ENCODE results near the gene ALLC.

ALLC gene

GRCh38 chr2:3626118-3626811, 31.7 kb upstream of the ALLC start:
- no peaks in the 10 kb centered on the region for H3K9me3 ChIP-seq (ENCODE audit: insufficient read depth, low read length)
- no peak overlapping the region for H3K27ac ChIP-seq (ENCODE audit: low read length)
- H3K36me3 ChIP-seq (replicated peaks; ENCODE audit: low read depth, low read length): no peaks in the 10 kb centered on the region
- no peak overlapping the region for H3K9ac ChIP-seq (ENCODE audit: low read length)
- no peak for TF ChIP-seq CTCF (IDR thresholded peaks at IDR 0.05; ENCODE audit: low read depth, low read length)
- TF ChIP-seq EZH2phosphoT487 (IDR thresholded peaks at IDR 0.05; ENCODE audit: low read depth): no peak
- no peak overlapping the region for H3K4me2 ChIP-seq (ENCODE audit: low read length)
- H3K4me1 ChIP-seq (ENCODE audit: low read length): peaks cover 9% of the 10 kb centered on the region
- H3K27me3 ChIP-seq (ENCODE audit: low read depth, low read length): no peaks in the 10 kb centered on the region
- no peak overlapping the region for H3K4me3 ChIP-seq (ENCODE audit: low read length)
- H3K79me2 ChIP-seq (ENCODE audit: low read length): no peaks in the 10 kb centered on the region
- no peak overlapping the region for H2AFZ ChIP-seq (ENCODE audit: low read depth, low read length)
- H4K20me1 ChIP-seq (ENCODE audit: insufficient read depth, low read length): no peaks in the 10 kb centered on the region

GRCh38 chr2:3626812-3627499, 31.0 kb upstream of the ALLC start:
- Histone ChIP-seq H3K4me2 (ENCODE audit: low read length) (no peak overlapping the region), H3K79me2 (ENCODE audit: low read length) (no peaks in the 10 kb centered on the region), H3K4me3 (ENCODE audit: low read length) (no peak overlapping the region), H3K9ac (ENCODE audit: low read length) (no peak overlapping the region), H3K36me3 (replicated peaks; ENCODE audit: low read depth, low read length) (no peaks in the 10 kb centered on the region), H3K27me3 (ENCODE audit: low read depth, low read length) (no peaks in the 10 kb centered on the region), H3K9me3 (ENCODE audit: insufficient read depth, low read length) (no peaks in the 10 kb centered on the region), H2AFZ (ENCODE audit: low read depth, low read length) (no peak overlapping the region), H3K4me1 (ENCODE audit: low read length) (peaks cover 9% of the 10 kb centered on the region), H4K20me1 (ENCODE audit: insufficient read depth, low read length) (no peaks in the 10 kb centered on the region), H3K27ac (ENCODE audit: low read length) (no peak overlapping the region)
- TF ChIP-seq CTCF (IDR thresholded peaks at IDR 0.05; ENCODE audit: low read depth, low read length) (no peak), EZH2phosphoT487 (IDR thresholded peaks at IDR 0.05; ENCODE audit: low read depth) (no peak)

GRCh38 chr2:3627500-3628100, 30.4 kb upstream of the ALLC start:
- Histone ChIP-seq H4K20me1 (ENCODE audit: insufficient read depth, low read length) (no peaks in the 10 kb centered on the region), H3K36me3 (replicated peaks; ENCODE audit: low read depth, low read length) (no peaks in the 10 kb centered on the region), H3K79me2 (ENCODE audit: low read length) (no peaks in the 10 kb centered on the region), H3K27ac (ENCODE audit: low read length) (no peak overlapping the region), H3K4me3 (ENCODE audit: low read length) (no peak overlapping the region), H2AFZ (ENCODE audit: low read depth, low read length) (no peak overlapping the region), H3K9ac (ENCODE audit: low read length) (no peak overlapping the region), H3K4me2 (ENCODE audit: low read length) (no peak overlapping the region), H3K27me3 (ENCODE audit: low read depth, low read length) (no peaks in the 10 kb centered on the region), H3K4me1 (ENCODE audit: low read length) (peaks cover 9% of the 10 kb centered on the region), H3K9me3 (ENCODE audit: insufficient read depth, low read length) (no peaks in the 10 kb centered on the region)
- TF ChIP-seq EZH2phosphoT487 (IDR thresholded peaks at IDR 0.05; ENCODE audit: low read depth) (no peak), CTCF (IDR thresholded peaks at IDR 0.05; ENCODE audit: low read depth, low read length) (no peak)

- H3K4me2 ChIP-seq (ENCODE audit: low read length): no peak overlapping the region
- no peaks in the 10 kb centered on the region for H3K27me3 ChIP-seq (ENCODE audit: low read depth, low read length)
- TF ChIP-seq EZH2phosphoT487 (IDR thresholded peaks at IDR 0.05; ENCODE audit: low read depth): no peak
- H2AFZ ChIP-seq (ENCODE audit: low read depth, low read length): no peak overlapping the region
- no peaks in the 10 kb centered on the region for H3K9me3 ChIP-seq (ENCODE audit: insufficient read depth, low read length)
- no peak overlapping the region for H3K9ac ChIP-seq (ENCODE audit: low read length)
- no peaks in the 10 kb centered on the region for H3K79me2 ChIP-seq (ENCODE audit: low read length)
- H3K36me3 ChIP-seq (replicated peaks; ENCODE audit: low read depth, low read length): no peaks in the 10 kb centered on the region
- H3K27ac ChIP-seq (ENCODE audit: low read length): no peak overlapping the region
- H3K4me1 ChIP-seq (ENCODE audit: low read length): peaks cover 9% of the 10 kb centered on the region
- H4K20me1 ChIP-seq (ENCODE audit: insufficient read depth, low read length): no peaks in the 10 kb centered on the region
- no peak overlapping the region for H3K4me3 ChIP-seq (ENCODE audit: low read length)
These were observed 29.7 kb upstream of the ALLC start for GRCh38 chr2:3628241-3628679.
